HCT116 (cell line): ENCODE measurements around the gene NEO1. TPM values are rescaled to one million over a fixed set of nuclear protein-coding genes. Genes with fewer than 3 reads are reported as not detected.

ENCODE experiments used
- ATAC-seq: fragments of 200-7000 bp; cut with Tn5 transposase; 2 replicates; pipeline ENCODE4 v1.9.1; 2020; ENCODE audit warnings: mild to moderate bottlenecking, moderate library complexity
- BruUV-seq: library from RNA; stranded (reverse); fragments of 400-500 nt; replicated peaks from 2 replicates; lab custom pipeline; 2021; lab: Mats Ljungman, UMichigan
- CTCF ChIA-PET: fragments of 300-600 bp; sonication (Branson Sonifier 250); formaldehyde crosslinking; loops from one replicate; lab custom pipeline; 2021; ENCODE audit warnings: antibody characterized with exemption; lab: Charles Lee
- POLR2A ChIA-PET: fragments of 300-600, 350-600 bp; sonication (Branson Sonifier 250); formaldehyde crosslinking; loops from one replicate; lab custom pipeline; 2021; ENCODE audit warnings: antibody characterized with exemption; lab: Charles Lee
- RAD21 ChIA-PET, 2 experiments: fragments of 300-600 bp; sonication (Branson Sonifier 250); formaldehyde crosslinking; loops; one replicate each; lab custom pipeline; 2023; ENCODE audit warnings: low total read pairs in 2 of 2; ENCODE audit not compliant: uncharacterized antibody in 2 of 2, unreplicated experiment in 2 of 2, low non-redundant PET in 1 of 2; lab: Charles Lee
- DNase-seq: peaks from one replicate; pipeline ENCODE4 v3.0.0-alpha.2; 2010; ENCODE audit warnings: low read depth, low spot score
- H2AFZ ChIP-seq: fragments of 200-600 bp; shearing (Covaris generic), sonication (generic); 2 replicates; pipeline ENCODE4 v1.6.1; 2017; ENCODE audit warnings: low read depth, mixed run types, mixed read lengths, antibody characterized with exemption, low read length; ENCODE audit not compliant: poor library complexity, severe bottlenecking
- H3K27ac ChIP-seq: 2 replicates; pipeline ENCODE4 v1.5.1; 2012; ENCODE audit warnings: low read depth, low read length
- H3K27me3 ChIP-seq: fragments of 200-600 bp; sonication (generic); 2 replicates; pipeline ENCODE4 v1.6.1; 2016; ENCODE audit warnings: mixed run types, low read length, mixed read lengths; ENCODE audit not compliant: insufficient read depth
- H3K36me3 ChIP-seq, 2 experiments: fragments of 200-500 bp in 1 of 2; fragments of 200-600 bp in 1 of 2; sonication (Bioruptor generic) in 1 of 2; sonication (generic) in 1 of 2; 2 replicates each; pipeline versions ENCODE4 v1.5.1 to v1.6.1; 2014 to 2016; ENCODE audit warnings: low read length in 2 of 2, inconsistent platforms in 1 of 2, mixed read lengths in 1 of 2, mixed run types in 1 of 2; ENCODE audit not compliant: insufficient read depth in 2 of 2, control insufficient read depth in 1 of 2
- H3K4me1 ChIP-seq, 2 experiments: fragments of 200-600 bp in 1 of 2; sonication (generic) in 1 of 2; 2 replicates each; pipeline versions ENCODE4 v1.5.1 to v1.6.1; 2012 to 2017; ENCODE audit warnings: low read length in 2 of 2, inconsistent platforms in 1 of 2, mild to moderate bottlenecking in 1 of 2, mixed read lengths in 1 of 2, mixed run types in 1 of 2, moderate library complexity in 1 of 2; ENCODE audit not compliant: insufficient read depth in 2 of 2, control insufficient read depth in 1 of 2
- H3K4me2 ChIP-seq: fragments of 200-600 bp; sonication (generic); 2 replicates; pipeline ENCODE4 v1.6.1; 2017; ENCODE audit warnings: mixed run types, low read length, mixed read lengths
- H3K4me3 ChIP-seq, 2 experiments: fragments of 200-600 bp in 1 of 2; sonication (generic) in 1 of 2; replicated peaks in 1 of 2; 2 replicates each; pipeline ENCODE4 v1.5.1; 2011 to 2016; ENCODE audit warnings: low read length in 2 of 2, control low read depth in 1 of 2, low read depth in 1 of 2, mild to moderate bottlenecking in 1 of 2, mixed read lengths in 1 of 2, mixed run types in 1 of 2
- H3K79me2 ChIP-seq: fragments of 200-600 bp; sonication (generic); 2 replicates; pipeline ENCODE4 v1.6.1; 2017; ENCODE audit warnings: mild to moderate bottlenecking, mixed run types, low read length, moderate library complexity, mixed read lengths; ENCODE audit not compliant: insufficient read depth
- H3K9ac ChIP-seq: fragments of 200-600 bp; sonication (generic); 2 replicates; pipeline ENCODE4 v1.6.1; 2016; ENCODE audit warnings: low read length, mixed read lengths
- H3K9me2 ChIP-seq: fragments of 200-600 bp; sonication (generic), shearing (Covaris generic); 2 replicates; pipeline ENCODE4 v1.6.1; 2017; ENCODE audit warnings: mixed run types, mild to moderate bottlenecking, moderate library complexity; ENCODE audit not compliant: insufficient read depth
- H3K9me3 ChIP-seq, 2 experiments: fragments of 200-500 bp in 1 of 2; fragments of 200-600 bp in 1 of 2; sonication (Bioruptor generic) in 1 of 2; sonication (generic) in 1 of 2; 2 replicates each; pipeline ENCODE4 v1.6.1; 2014 to 2017; ENCODE audit warnings: low read length in 2 of 2, mixed read lengths in 2 of 2, inconsistent platforms in 1 of 2, low read depth in 1 of 2, mild to moderate bottlenecking in 1 of 2, mixed run types in 1 of 2, moderate library complexity in 1 of 2; ENCODE audit not compliant: control insufficient read depth in 1 of 2, insufficient read depth in 1 of 2
- H4K20me1 ChIP-seq: fragments of 200-600 bp; sonication (generic), shearing (Covaris generic); 2 replicates; pipeline ENCODE4 v1.6.1; 2017; ENCODE audit warnings: mixed run types, mild to moderate bottlenecking, moderate library complexity; ENCODE audit not compliant: insufficient read depth
- CBX3 ChIP-seq: IDR thresholded peaks from 2 replicates; pipeline ENCODE4 v1.6.1; 2012; ENCODE audit warnings: low read depth
- ELF1 ChIP-seq: IDR thresholded peaks from 2 replicates; pipeline ENCODE4 v1.6.1; 2012; ENCODE audit warnings: low read depth, borderline replicate concordance
- EZH2 ChIP-seq: fragments of 200-600 bp; sonication (generic); IDR thresholded peaks from 2 replicates; pipeline ENCODE4 v1.6.1; 2017; ENCODE audit warnings: antibody characterized with exemption, mixed run types
- FOSL1 ChIP-seq: IDR thresholded peaks from 2 replicates; pipeline ENCODE4 v1.6.1; 2012; ENCODE audit warnings: low read depth
- JUND ChIP-seq: IDR thresholded peaks from 2 replicates; pipeline ENCODE4 v1.6.1; 2012
- POLR2A ChIP-seq: IDR thresholded peaks from 2 replicates; pipeline ENCODE4 v1.7.0; 2011; ENCODE audit warnings: borderline replicate concordance; ENCODE audit not compliant: insufficient read depth, insufficient read length; ENCODE audit errors: extremely low read depth
- RAD21 ChIP-seq: IDR thresholded peaks from 2 replicates; pipeline ENCODE4 v1.6.1; 2012; ENCODE audit warnings: low read depth, mild to moderate bottlenecking
- SIN3A ChIP-seq: IDR thresholded peaks from 2 replicates; pipeline ENCODE4 v1.6.1; 2012; ENCODE audit warnings: low read depth
- SP1 ChIP-seq: IDR thresholded peaks from 2 replicates; pipeline ENCODE4 v1.6.1; 2012; ENCODE audit warnings: low read depth
- SRF ChIP-seq: IDR thresholded peaks from 2 replicates; pipeline ENCODE4 v1.6.1; 2012; ENCODE audit warnings: low read depth
- YY1 ChIP-seq: IDR thresholded peaks from 2 replicates; pipeline ENCODE4 v1.6.1; 2011; ENCODE audit warnings: low read length, low read depth, moderate library complexity, mild to moderate bottlenecking; ENCODE audit not compliant: insufficient replicate concordance; ENCODE audit errors: extremely low read depth
- ZFX ChIP-seq: fragments of 450-650 bp; IDR thresholded peaks from 2 replicates; pipeline ENCODE4 v1.6.1; 2017
- intact Hi-C: fragments of 100-400 bp; cut with micrococcal nuclease; formaldehyde crosslinking; loops from 2 replicates; pipeline ENCODE4 v1.10.0; 2022
- total RNA-seq: library from RNA; stranded (reverse); gene quantifications from one replicate; pipeline ENCODE4 v1.2.1, GENCODE V29; 2021; ENCODE audit not compliant: unreplicated experiment
- TF ChIP-seq, protein P1 (sequence below), 3 experiments: fragments of 200-600 bp in 1 of 3; sonication (generic) in 1 of 3; IDR thresholded peaks in 2 of 3; conservative IDR thresholded peaks in 1 of 3; 2 replicates each; pipeline ENCODE4 v1.5.1; 2012 to 2017; ENCODE audit warnings: low read depth in 2 of 3, low read length in 2 of 3, antibody characterized with exemption in 1 of 3, borderline replicate concordance in 1 of 3, control low read depth in 1 of 3, mild to moderate bottlenecking in 1 of 3, mixed read lengths in 1 of 3, mixed run types in 1 of 3, moderate library complexity in 1 of 3; ENCODE audit not compliant: insufficient read depth in 1 of 3
- TF ChIP-seq, protein P2 (sequence below): IDR thresholded peaks from 2 replicates; pipeline ENCODE4 v1.6.1; 2011; ENCODE audit warnings: mild to moderate bottlenecking, low read length, moderate library complexity; ENCODE audit not compliant: insufficient replicate concordance; ENCODE audit errors: extremely low read depth
- TF ChIP-seq, protein P3 (sequence below): IDR thresholded peaks from 2 replicates; pipeline ENCODE4 v1.6.1; 2012

NEO1 gene
- total RNA-seq, 1 experiment from 2014 or later, result 30.0 TPM

DNA sequence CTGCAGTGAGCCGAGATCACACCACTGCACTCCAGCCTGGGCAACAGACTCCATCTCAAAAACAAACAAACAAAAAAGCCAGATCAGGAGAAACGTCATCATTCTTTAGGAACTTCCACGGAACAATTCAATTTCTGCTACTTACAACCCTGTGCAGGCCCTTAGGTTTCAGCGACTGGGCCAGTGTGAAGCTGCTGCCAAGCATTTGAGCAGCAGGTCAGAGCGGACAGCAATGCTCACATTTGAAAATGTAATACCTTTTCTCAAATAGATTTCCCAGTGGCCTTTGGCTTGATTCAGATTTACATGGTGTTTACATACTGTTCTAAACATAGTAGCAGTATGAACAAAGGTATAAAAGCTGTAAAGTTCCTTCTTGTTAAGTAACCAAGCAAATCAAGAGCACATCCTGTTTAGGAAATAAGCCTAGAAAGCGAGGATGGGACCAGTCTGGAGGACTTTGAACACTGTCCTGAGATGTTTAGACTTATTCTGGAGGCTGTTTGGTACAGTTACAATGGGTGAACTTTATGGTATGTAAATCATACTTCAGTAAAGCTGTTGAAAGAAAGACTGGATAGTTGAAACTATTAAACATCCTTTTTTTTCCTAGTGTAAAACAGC, 175.3 kb downstream of the NEO1 start:
- POLR2A ChIA-PET, result no interaction called here
- Histone ChIP-seq H3K9me2 (no peaks in the 10 kb centered on the region), H3K4me2 (no peak overlapping the region), H3K36me3 (no peaks in the 10 kb centered on the region), H2AFZ (no peak overlapping the region), H3K27me3 (no peaks in the 10 kb centered on the region), H3K9me3 (no peaks in the 10 kb centered on the region), H3K4me3 (no peak overlapping the region), H3K27ac (no peak overlapping the region), H3K9ac (no peak overlapping the region), H3K79me2 (no peaks in the 10 kb centered on the region), H4K20me1 (no peaks in the 10 kb centered on the region), H3K4me1 (peaks cover 0 to 7% of the 10 kb centered on the region in 2 experiments; a peak in 1 of 4 replicates)
- RAD21 ChIA-PET, result no interaction called here
- DNase-seq (no peak), ATAC-seq (no peak)
- no TSS peak for BruUV-seq
- TF ChIP-seq SP1, result no peak
- TF ChIP-seq YY1, result no peak
- TF ChIP-seq ZFX, result no peak
- no peak for TF ChIP-seq EZH2
- no peak for TF ChIP-seq JUND
- TF ChIP-seq FOSL1, result no peak
- intact Hi-C loops, result no loop called here
- CTCF ChIA-PET, result interaction anchor here (0.7 kb wide), 1 partner anchor 192 kb away, joined by 3 read pairs; no protein-coding TSS in a partner anchor

GRCh38 chr15:73228128-73228646, 175.9 kb downstream of the NEO1 start:
- H3K36me3 ChIP-seq, result no peaks in the 10 kb centered on the region
- H3K9ac ChIP-seq, result no peak overlapping the region
- ChIA-PET CTCF (interaction anchor here (0.7 kb wide), 1 partner anchor 192 kb away, joined by 3 read pairs; no protein-coding TSS in a partner anchor), POLR2A (no interaction called here), RAD21 (no interaction called here)
- no peak overlapping the region for H3K4me3 ChIP-seq
- no peak overlapping the region for H3K4me2 ChIP-seq
- intact Hi-C loops, result no loop called here
- no peak for TF ChIP-seq ELF1
- TF ChIP-seq, protein P1, sequence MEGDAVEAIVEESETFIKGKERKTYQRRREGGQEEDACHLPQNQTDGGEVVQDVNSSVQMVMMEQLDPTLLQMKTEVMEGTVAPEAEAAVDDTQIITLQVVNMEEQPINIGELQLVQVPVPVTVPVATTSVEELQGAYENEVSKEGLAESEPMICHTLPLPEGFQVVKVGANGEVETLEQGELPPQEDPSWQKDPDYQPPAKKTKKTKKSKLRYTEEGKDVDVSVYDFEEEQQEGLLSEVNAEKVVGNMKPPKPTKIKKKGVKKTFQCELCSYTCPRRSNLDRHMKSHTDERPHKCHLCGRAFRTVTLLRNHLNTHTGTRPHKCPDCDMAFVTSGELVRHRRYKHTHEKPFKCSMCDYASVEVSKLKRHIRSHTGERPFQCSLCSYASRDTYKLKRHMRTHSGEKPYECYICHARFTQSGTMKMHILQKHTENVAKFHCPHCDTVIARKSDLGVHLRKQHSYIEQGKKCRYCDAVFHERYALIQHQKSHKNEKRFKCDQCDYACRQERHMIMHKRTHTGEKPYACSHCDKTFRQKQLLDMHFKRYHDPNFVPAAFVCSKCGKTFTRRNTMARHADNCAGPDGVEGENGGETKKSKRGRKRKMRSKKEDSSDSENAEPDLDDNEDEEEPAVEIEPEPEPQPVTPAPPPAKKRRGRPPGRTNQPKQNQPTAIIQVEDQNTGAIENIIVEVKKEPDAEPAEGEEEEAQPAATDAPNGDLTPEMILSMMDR (IDR thresholded peaks at IDR 0.05 in 2 of 3, conservative IDR thresholded peaks at IDR 0.05 in 1 of 3; ENCODE audit: borderline replicate concordance in 1 of 3, insufficient read depth in 1 of 3, low read depth in 2 of 3, low read length in 2 of 3), result no peak
- no peak for TF ChIP-seq SIN3A
- TF ChIP-seq, protein P2, sequence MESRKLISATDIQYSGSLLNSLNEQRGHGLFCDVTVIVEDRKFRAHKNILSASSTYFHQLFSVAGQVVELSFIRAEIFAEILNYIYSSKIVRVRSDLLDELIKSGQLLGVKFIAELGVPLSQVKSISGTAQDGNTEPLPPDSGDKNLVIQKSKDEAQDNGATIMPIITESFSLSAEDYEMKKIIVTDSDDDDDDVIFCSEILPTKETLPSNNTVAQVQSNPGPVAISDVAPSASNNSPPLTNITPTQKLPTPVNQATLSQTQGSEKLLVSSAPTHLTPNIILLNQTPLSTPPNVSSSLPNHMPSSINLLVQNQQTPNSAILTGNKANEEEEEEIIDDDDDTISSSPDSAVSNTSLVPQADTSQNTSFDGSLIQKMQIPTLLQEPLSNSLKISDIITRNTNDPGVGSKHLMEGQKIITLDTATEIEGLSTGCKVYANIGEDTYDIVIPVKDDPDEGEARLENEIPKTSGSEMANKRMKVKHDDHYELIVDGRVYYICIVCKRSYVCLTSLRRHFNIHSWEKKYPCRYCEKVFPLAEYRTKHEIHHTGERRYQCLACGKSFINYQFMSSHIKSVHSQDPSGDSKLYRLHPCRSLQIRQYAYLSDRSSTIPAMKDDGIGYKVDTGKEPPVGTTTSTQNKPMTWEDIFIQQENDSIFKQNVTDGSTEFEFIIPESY, result no peak
- TF ChIP-seq CBX3, result no peak
- TF ChIP-seq SRF, result no peak
- no peak for TF ChIP-seq SP1
- no peak for TF ChIP-seq ZFX
- no peak for TF ChIP-seq POLR2A
- TF ChIP-seq, protein P3, sequence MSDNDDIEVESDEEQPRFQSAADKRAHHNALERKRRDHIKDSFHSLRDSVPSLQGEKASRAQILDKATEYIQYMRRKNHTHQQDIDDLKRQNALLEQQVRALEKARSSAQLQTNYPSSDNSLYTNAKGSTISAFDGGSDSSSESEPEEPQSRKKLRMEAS, result no peak
- TF ChIP-seq RAD21, result no peak
- no peak overlapping the region for H3K27ac ChIP-seq
- H3K4me1 ChIP-seq, result peaks cover 0 to 7% of the 10 kb centered on the region in 2 experiments; a peak in 1 of 4 replicates
- BruUV-seq, result no TSS peak
- no peak for DNase-seq
- no peak for ATAC-seq
- no peaks in the 10 kb centered on the region for H3K9me3 ChIP-seq
- no peaks in the 10 kb centered on the region for H3K27me3 ChIP-seq
- no peaks in the 10 kb centered on the region for H3K9me2 ChIP-seq
- no peak overlapping the region for H2AFZ ChIP-seq
- H3K79me2 ChIP-seq, result no peaks in the 10 kb centered on the region
- no peaks in the 10 kb centered on the region for H4K20me1 ChIP-seq
